Stimulated activated CD8-positive, alpha-beta memory T cell treated with anti-CD3 and anti-CD28 coated beads, Interleukin-2, amount 100 ng/mL, for 48 hours (primary cell): ENCODE results near the gene NAA20.
"Not testable (repeated sequence)": the region's sequence is repeated elsewhere in the genome, so short reads cannot be mapped to it uniquely, and the experiment has no call there.

Experiments used
- DNase-seq, 2 donors: peaks; one replicate each; pipeline ENCODE4 v3.0.0-alpha.2; 2020; ENCODE audit warnings: low read depth in 2 of 2

NAA20 gene

GRCh38 chr20:19991854-19992253, 25.3 kb upstream of the NAA20 start:
- no peak for DNase-seq

- no peak for DNase-seq
These were observed 23.9 kb upstream of the NAA20 start for GRCh38 chr20:19992996-19993908.

GRCh38 chr20:19993958-19994669, 23.0 kb upstream of the NAA20 start:
- no peak for DNase-seq

- DNase-seq = no peak
These were observed 21.8 kb upstream of the NAA20 start for GRCh38 chr20:19995220-19995863.

- DNase-seq = no peak
These were observed 20.9 kb upstream of the NAA20 start for GRCh38 chr20:19996222-19996621.

- DNase-seq = no peak
These were observed 20.2 kb upstream of the NAA20 start for GRCh38 chr20:19996917-19997316.

GRCh38 chr20:19998990-19999705, 18.0 kb upstream of the NAA20 start:
- DNase-seq = no peak

- DNase-seq = no peak
These were observed 16.8 kb upstream of the NAA20 start for GRCh38 chr20:20000211-20000968.

- no peak for DNase-seq
These were observed 14.8 kb upstream of the NAA20 start for GRCh38 chr20:20002101-20002998.

- DNase-seq = no peak
These were observed 13.9 kb upstream of the NAA20 start for GRCh38 chr20:20003031-20003954.

- not testable (repeated sequence) for DNase-seq
These were observed 13.2 kb upstream of the NAA20 start for GRCh38 chr20:20003955-20004322.

GRCh38 chr20:20005342-20005741, 11.8 kb upstream of the NAA20 start:
- DNase-seq = no peak

GRCh38 chr20:20009784-20010253, 7.3 kb upstream of the NAA20 start:
- DNase-seq = no peak

- DNase-seq = no peak
These were observed 6.3 kb upstream of the NAA20 start for GRCh38 chr20:20010639-20011500.

GRCh38 chr20:20012541-20012940, 4.6 kb upstream of the NAA20 start:
- DNase-seq = no peak

- DNase-seq = no peak
These were observed 2.5 kb upstream of the NAA20 start for GRCh38 chr20:20014659-20015058.

- DNase-seq = no peak
These were observed 653 bp downstream of the NAA20 start for GRCh38 chr20:20017844-20018185.

GRCh38 chr20:20018366-20018765, 1.2 kb downstream of the NAA20 start:
- no peak for DNase-seq
